GM19452 (cell line): ENCODE results near the gene SIGLEC9.

Experiments used
- ATAC-seq: cut with Tn5 transposase; IDR thresholded peaks from one replicate; pipeline ENCODE4 v1.9.1; 2021; ENCODE audit not compliant: unreplicated experiment

Gene SIGLEC9

DNA sequence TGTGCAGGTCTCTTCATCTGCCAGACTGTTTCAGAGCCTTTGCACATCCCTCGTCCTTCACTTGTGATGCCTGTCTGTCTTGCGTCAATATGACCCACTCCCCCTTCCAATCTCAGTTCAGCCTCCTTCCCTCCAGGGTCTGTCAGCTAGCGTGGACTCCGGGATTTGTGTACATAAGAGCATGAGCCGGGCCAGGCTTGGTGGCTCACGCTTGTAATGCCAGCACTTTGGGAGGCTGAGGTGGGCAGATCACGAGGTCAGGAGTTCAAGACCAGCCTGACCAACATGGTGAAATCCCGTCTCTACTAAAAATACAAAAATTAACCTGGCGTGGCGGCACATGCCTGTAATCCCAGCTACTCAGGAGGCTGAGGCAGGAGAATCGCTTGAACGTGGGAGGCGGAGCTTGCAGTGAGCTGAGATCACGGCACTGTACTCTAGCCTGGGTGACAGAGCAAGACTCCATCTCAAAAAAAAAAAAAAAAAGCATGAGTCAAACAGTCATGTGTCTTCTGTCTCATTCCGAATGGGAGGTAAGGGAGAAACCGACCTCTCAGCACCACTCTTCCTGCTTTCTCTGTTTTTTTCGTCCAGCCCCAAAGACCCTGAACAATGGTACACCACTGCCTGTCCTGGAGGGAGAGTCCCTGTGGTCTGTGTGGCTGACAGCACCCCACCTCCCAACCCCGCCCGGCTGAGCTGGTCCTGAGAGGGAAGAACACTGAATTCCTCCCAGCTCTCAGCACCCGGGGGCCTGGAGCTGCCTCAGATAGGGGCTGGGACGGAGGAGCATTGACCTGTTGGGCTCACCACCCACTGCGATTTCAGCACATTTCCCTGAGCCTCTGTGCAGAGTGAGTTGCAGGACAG is 2.4 kb upstream of the SIGLEC9 start:
- no peak for ATAC-seq

DNA sequence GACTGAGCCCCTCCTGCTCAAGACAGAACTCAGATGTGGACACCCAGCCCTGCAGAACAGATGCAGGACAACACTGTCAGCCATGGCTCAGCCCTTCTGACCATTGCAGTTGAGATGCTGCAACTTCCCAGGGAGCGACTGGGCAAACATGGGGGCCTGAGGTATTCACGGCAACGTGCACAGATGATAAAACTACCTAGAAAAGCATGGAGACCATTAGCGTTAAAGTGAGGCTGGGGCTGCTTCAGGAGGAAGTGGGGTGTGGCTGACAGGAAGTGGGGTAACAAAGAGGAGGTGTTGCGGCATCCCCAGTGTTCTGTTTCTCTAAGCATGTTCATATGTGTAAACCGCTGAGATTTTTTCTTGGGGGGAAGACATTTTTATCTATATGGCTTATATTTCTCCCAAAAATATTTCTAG is 1.3 kb upstream of the SIGLEC9 start:
- ATAC-seq = no peak

DNA sequence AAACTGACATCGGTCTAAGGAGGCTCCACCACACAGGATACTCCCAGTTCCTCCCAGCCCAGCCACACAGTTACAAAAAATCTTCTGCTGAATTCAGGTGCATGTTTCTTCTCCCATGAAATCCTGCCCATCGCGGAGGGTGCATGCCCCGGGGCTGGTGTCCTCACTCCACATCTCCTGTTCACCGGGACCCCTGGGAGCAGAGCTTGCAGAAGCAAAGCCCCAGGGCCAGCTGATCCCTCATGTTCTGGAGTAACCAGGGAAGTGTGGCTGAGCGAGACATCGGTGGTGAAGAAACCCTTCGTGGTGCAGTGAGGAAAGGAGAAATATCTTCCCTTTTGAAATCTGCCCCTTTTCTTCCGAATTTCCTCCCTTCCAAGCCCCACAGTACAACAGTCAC is 904 bp upstream of the SIGLEC9 start:
- no peak for ATAC-seq

DNA sequence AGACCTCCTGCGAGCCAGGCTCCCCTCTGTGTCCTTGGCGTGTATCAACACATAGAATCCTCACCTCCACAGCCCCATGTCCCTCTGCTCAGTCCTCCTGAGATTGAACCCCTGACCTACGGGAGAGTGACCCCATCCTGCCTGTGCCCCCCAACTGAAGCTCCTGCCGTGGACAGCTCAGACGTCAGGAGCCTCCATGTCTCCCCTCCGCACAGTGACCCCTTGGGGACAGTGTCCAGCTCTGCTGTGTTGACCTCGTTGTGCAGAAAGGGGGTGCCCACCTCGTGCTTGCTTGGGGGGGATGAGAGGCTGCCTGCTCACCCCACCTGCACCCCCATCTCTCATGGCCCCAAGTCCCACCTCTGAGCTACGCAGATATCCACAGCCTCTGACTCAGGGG is 490 bp upstream of the SIGLEC9 start:
- no peak for ATAC-seq

DNA sequence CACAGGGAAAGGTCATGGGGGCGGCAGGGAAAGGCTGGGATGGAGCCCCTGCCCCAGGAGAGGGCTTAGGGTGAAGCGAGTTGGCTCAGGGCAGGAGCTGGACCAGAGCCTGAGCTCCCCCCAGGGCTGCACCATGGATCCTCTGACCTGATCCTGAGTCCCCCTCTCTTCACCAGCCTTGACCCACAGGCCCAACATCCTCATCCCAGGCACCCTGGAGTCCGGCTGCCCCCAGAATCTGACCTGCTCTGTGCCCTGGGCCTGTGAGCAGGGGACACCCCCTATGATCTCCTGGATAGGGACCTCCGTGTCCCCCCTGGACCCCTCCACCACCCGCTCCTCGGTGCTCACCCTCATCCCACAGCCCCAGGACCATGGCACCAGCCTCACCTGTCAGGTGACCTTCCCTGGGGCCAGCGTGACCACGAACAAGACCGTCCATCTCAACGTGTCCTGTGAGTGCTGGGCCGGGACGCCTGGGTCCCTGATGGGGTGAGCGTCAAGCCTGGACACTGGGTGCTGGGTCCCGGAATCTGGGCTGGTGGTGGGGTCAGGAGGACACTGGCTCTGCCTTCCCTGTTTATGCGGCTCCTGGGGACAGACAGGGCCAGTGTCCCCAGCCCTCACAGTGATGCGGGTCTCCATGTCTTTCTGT is 842 bp downstream of the SIGLEC9 start:
- ATAC-seq = no peak

DNA sequence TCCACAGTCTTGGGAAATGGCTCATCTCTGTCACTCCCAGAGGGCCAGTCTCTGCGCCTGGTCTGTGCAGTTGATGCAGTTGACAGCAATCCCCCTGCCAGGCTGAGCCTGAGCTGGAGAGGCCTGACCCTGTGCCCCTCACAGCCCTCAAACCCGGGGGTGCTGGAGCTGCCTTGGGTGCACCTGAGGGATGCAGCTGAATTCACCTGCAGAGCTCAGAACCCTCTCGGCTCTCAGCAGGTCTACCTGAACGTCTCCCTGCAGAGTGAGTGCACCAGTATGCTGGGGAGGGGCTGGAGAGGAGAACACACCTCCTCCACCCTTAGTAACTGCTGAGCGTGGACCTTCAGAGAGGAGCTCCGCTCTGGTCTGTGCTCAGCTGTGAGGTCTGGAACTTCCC is 2.3 kb downstream of the SIGLEC9 start:
- ATAC-seq = no peak

DNA sequence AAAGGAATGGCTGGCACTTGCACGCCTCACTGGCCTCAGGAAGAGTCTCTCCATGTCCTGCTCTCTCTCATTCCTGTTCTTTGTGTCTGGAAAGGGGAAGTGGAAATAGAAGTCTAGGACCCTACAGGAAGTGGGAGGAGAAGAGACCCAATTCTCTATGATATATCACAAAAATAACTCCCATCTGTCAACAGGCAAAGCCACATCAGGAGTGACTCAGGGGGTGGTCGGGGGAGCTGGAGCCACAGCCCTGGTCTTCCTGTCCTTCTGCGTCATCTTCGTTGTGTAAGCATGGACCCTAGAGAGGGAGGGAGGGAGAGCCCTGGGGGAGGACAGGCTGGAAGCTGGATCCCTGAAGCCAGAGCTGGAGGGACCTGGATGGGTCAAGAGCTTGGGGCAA is 3.0 kb downstream of the SIGLEC9 start:
- ATAC-seq = no peak

DNA sequence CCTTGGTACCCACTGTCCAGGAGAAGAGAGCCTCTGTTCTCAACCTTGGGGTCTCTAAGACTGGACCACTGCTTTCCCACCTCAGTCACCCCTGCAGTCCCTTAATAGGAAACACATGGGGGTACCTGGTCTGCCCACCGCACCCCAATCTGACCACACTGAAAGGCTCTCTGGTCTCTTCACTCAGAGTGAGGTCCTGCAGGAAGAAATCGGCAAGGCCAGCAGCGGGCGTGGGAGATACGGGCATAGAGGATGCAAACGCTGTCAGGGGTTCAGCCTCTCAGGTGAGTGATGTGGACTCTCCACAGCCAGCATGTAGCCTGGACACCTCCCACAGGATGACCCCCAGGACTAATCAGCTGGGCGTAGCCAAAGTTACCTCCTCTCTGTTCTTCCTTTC is 3.5 kb downstream of the SIGLEC9 start:
- ATAC-seq = no peak

DNA sequence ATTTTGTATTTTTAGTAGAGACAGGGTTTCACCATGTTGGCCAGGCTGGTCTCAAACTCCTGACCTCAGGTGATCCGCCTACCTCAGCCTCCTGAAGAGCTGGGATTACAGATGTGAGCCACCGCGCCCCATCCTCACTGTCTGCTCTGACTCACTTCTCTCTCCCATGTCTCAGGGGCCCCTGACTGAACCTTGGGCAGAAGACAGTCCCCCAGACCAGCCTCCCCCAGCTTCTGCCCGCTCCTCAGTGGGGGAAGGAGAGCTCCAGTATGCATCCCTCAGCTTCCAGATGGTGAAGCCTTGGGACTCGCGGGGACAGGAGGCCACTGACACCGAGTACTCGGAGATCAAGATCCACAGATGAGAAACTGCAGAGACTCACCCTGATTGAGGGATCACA is 5.0 kb downstream of the SIGLEC9 start:
- no peak for ATAC-seq

DNA sequence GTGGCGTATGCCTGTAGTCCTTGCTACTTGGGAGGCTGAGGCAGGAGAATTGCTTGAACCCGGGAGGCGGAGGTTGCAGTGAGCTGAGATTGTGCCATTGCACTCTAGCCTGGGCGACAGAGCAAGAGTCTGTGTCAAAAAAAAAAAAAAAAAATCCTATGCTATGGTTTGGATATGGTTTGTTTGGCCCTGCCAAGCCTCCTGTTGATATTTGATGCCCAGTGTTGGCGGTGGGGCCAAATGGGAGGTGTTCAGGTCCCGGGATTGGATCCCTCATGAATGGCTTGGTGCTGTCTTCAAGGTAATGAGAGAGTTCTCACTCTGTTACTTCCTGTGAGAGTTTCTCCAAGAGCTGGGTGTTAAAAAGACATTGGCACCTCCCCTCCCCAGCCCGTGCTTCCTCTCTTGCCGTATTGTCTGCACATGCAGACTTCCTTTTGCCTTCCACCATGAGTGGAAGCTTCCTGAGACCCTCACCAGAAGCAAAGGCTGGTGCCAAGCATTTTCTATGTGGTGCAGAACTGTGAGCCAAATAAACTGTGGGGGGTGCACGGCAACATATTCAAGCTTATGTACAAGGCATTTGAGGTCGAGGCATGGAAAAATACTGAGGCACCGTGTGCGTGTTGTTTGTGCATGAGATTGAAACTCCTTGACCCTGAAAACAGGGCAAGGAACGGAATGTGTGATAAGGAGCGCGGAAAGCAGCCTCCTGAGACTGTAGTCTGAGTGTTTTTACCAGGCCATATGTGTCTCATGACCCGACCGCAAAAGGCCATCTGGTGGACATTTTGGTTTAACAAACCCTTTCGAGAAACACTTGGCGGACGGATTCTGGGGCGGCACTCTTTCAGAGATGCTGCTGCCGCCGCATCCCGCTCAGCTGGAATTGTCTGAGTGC is 7.3 kb downstream of the SIGLEC9 start:
- ATAC-seq = no peak

DNA sequence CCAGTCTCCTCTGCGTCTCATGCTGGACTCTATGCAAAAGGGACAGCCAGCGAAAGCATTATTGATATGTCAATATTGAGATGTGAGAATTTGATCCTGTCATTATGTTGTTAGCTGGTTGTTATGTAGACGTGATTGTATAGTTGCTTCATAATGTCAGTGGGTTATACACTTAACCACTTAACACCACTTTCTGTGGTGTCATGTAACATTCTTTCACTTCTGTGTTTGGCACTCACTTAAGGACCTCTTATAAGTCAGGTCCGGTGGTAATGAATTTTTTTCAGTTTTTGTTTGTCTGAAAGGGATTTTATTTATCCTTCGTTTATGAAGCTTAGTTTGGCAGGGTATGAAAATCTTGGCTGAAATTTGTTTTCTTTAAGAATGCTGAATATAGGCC is 10.3 kb downstream of the SIGLEC9 start:
- no peak for ATAC-seq

DNA sequence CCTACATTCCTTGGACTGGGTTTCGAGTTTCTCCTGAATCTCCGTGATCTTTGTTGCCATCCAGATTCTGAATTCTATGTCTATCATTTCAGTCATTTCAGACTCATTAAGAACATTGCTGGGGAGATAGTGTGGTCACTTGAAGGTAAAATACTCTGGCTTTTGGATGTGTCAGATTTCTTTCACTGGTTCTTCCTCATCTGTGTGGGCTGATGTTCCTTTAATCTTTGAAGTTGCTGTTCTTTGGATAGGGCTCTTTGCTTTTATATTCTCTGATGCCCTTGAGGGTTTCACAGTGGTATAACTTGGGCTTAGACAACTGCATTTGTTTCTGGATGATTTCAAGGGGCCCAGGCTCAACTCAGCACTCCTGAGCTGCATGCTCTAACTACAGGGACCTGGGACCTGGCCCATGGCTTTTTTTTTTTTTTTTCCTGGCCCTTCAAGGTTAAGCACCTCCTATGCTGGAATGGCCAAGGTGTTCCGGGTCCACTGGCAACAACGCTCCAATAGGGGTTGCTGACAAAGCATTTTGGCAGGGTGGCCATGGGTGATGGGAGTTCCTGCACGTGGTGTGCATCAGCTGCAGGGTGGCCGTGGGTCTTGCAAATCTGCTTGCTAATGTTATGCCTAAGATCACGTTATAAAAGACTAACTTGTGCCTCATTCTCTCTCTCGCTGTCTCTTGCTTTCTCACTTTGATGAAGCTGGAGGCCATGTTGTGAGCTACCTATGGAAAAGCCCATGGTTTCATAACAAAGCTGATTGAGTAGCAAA is 11.5 kb downstream of the SIGLEC9 start:
- ATAC-seq = no peak

DNA sequence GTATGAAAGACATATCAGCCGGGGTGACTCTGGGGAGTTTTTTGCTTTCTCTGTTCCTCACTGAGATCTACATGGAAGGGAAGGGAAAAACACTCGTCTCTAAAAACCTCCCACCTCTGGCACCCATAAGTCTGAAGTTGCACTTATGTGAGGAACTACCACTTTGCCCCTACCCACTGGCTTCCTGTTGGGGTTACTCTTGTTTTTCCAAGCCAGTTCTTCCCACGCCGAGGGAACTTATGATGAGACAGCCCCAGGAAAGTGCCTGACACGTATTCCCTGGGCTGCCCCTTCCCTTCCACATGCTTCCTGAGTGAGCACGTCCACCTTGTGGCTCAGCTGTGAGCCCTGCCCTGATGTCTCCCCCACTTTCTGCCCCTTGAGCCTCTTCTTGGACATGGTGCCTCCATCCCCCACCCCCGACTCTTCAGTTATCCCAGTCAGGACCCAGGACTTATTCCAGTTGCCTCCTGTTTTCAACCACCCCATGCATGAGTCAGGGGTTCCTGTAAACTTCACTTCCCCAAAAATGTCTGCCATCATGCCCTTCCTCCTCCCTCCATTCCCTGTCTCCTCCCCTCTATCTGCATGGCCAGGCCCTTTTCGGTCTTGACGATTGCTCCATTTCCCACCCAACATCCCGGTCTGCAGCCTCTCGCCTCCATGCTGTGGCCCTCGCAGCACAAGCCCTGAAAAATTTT is 12.3 kb downstream of the SIGLEC9 start:
- ATAC-seq = no peak

DNA sequence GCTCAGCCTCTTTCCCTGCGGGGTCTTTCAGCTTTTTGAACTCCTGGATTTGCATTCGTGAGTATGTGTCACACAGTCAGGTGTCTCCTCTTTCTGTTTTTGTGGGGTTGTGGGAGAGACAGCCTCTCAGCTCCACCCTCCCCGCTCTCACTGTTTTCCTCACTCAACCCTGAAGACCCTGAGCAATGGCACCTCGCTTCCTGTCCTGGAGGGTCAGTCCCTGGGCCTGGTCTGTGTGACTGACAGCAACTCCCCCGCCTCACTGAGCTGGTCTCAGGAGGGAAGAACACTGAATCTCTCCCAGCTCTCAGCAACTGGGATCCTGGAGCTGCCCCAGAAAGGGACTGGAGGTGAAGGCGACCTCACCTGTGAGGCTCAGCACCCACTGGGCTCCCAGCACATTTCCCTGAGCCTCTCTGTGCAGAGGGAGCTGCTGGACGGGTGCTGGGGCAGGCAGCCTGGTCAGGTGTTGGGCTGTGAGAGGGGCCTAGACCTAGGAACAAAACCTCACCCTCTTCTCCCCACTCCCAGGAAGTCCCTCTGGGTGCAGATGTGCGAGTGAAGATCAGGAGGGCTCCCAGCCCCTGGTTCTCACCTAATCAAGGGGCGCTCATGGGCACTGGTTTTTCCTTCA is 13.2 kb downstream of the SIGLEC9 start:
- no peak for ATAC-seq

DNA sequence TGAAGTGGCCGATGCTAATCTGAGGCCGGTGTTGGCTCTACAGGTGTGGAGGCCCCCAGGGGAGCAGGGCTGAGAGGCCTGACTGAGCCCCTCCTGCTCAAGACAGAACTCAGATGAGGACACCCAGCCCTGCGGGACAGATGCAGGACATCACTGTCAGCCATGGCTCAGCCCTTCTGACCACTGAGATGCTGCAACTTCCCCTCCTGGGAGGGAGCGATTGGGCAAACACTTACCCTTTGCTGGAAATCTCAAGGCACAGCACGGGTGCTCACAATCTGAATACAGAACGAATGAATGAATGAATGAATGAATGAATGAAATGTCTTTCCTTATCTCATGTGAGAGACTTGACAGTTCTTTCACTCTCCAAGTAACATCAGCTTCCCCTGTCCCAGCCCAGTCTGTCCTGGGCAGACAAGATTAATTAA is 13.9 kb downstream of the SIGLEC9 start:
- no peak for ATAC-seq

DNA sequence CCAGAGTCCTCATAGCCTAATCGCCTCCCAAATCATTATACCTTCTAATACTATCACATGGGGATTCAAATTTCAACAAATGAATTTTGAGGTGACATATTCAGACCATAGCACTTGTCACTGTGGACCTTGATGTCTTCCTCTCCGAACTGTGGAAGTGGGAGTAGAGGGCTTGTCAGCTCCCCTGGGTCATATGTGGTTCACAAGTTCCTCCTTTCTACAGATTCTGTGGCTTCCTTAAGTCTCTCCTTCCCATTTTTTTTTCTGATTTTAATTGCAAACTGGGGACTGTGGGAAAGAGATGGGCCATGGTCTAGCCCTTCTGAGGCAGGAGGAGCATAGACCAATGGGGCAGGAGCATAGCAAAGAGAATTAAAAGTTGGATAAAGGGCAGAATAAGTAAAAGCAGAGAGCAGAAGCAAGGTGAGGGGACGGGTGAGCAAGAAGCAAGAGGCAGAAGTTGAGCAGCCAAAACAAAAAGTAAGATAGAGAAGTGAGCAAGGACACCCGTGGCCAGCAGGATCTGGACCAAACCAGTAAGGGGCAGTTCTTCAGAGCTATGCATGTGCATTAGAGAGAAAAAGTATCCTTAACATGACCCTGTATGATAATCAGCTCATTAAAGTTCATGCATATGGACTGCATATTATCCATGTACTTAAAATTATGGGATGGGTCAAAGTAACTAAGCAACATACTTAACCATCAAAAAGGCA is 14.8 kb downstream of the SIGLEC9 start:
- ATAC-seq = no peak

DNA sequence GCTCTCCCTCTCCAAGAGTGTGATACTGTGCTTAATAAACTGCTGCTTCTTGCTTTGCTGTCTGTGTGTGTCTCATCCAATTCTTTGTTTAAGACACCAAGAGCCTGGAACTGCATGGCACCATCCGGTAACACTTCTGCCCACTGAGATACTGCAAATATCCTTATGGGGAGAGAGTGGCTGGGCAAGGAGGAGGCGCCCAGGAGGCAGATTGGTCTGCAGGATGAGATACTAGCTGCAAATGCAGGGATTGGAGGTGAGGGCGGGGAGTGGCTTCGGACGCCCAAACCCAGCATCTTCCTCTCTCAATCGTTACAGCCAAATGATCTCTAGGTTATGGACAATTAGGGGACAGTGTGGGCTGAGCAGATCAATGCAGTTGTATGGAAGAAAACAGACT is 15.7 kb downstream of the SIGLEC9 start:
- ATAC-seq = no peak

DNA sequence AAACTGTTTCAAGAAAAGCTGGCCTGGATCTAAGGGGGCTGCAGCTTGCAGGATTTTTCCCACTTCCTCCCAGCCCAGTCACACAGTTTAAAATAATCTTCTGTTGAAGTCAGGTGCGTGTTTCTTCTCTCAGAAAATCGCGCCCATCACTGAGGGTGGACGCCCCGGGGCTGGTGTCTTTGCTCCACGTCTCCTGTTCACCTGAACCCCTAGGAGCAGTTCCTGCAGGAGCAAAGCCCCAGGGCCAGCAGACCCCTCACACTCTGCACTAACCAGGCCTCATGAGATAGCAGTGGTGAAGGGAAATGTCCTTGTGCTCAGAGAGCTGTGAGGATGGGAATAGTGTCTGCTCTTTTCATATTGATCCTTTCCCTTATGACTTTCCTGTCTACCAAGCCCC is 16.5 kb downstream of the SIGLEC9 start:
- ATAC-seq = no peak

DNA sequence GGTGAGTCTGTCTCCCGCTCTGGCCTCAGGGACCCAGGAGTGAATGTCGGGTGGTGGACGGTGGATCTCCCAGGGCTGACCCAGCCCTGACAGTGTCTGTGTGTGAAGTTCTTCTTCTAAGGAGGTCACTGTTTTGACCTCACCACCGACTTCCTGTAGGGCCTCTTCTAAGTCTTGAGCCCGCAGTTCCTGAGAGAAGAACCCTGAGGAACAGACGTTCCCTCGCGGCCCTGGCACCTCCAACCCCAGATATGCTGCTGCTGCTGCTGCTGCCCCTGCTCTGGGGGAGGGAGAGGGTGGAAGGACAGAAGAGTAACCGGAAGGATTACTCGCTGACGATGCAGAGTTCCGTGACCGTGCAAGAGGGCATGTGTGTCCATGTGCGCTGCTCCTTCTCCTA is 17.4 kb downstream of the SIGLEC9 start, which contains the start of gene SIGLEC7:
SIGLEC7 (plus strand) TSS at position 183 of the 400 bp plus-strand sequence; CDS start at position 252, 69 bp downstream.
- ATAC-seq = no peak
